ENCODE results near the gene ITM2A.

DNA sequence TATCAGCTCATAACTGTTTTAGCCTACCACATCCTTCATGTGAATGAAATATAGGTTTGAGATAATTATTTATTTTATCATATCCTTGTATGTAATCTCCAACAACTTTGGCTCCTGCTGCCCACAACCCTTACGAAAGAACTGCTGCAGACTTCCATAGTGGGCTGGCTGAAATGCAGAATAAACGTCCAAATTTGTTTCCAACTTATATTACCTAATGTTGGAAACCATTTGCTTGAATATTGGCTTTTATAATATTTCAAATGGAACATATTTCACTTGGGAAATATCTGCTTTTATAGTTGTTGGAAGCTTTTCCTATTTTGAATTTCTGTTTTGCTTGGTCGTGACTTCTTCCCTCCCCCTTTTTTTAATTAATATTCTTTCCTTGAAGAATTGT, 45.0 kb upstream of the ITM2A start:
- TF ChIP-seq POLR2AphosphoS5 (IDR thresholded peaks at IDR 0.05; ENCODE audit: borderline replicate concordance, low read depth, low read length), result no peak
- TF ChIP-seq EZH2 (IDR thresholded peaks at IDR 0.05), result no peak
